GM21619 (cell line): ENCODE results near the gene RPE65.
"Not testable (repeated sequence)": the region's sequence is repeated elsewhere in the genome, so short reads cannot be mapped to it uniquely, and the experiment has no call there.

Experiments
- ATAC-seq: cut with Tn5 transposase; IDR thresholded peaks from one replicate; pipeline ENCODE4 v1.9.1; 2021; ENCODE audit not compliant: unreplicated experiment

RPE65 gene

DNA sequence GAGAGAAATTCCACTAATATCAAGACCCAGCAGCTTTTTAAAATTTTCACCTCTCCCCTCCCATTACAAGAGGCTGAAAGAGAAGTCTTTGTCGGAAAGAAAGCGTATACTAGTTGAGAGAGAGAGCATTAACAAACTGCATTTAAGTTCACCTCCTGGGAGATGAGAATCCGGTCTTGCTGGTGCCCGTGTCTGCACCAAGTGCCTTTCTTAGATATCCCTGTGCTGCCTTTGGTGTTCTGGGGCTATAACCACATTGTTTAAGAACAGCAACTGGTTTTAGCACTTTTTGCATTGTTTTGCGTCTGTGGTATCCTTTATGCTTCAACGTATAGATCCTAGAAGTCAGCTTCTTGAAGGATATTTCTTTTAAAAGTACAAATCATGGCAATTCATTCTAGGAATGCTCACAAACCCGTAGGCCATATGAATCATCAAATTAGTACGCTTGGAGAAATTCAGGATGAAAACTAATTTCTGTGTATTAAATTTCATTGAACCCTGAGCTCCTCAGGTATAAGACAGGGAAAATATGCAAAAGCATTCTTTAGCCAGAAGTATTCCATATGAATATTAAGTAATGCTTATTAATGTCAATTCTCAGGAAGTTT lies 3.4 kb upstream of the RPE65 start:
- ATAC-seq: no peak

DNA sequence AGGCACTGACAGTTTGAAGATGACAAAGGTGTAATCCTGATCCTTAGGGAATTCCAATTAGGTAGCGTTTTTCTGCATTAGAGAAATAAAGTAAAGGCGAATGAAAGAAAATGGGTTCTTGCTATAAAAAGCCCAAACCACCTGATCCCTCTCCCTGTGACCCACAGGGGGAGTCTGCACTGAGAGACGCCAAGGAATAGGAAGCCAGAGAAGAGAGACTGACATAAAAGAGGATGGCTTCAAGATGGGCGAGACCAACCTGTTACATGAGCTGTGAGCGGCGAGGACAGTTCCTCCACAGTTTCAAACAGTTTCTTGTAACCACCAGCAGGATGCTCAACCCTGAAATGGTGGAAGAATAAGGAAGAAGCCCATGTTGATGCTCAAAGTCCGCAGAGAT lies 1.4 kb downstream of the RPE65 start:
- no peak for ATAC-seq

DNA sequence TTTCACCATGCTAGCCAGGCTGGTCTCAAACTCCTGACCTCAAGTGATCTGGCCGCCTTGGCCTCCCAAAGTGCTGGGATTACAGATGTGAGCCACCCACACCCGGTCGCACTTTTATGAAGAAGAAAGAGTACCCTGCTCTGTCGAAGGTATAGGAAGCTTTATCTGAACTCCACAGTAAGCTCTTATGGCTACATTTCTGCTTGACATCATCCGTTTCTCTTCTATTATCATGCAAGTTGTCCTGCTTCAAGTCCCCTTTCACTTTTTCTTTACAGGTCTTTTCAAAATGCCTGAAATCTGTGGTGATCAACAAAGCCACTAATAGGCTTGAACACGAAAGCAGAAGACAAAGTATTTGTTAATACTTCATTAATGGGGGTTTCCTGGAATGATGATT lies 4.0 kb downstream of the RPE65 start:
- ATAC-seq: no peak

DNA sequence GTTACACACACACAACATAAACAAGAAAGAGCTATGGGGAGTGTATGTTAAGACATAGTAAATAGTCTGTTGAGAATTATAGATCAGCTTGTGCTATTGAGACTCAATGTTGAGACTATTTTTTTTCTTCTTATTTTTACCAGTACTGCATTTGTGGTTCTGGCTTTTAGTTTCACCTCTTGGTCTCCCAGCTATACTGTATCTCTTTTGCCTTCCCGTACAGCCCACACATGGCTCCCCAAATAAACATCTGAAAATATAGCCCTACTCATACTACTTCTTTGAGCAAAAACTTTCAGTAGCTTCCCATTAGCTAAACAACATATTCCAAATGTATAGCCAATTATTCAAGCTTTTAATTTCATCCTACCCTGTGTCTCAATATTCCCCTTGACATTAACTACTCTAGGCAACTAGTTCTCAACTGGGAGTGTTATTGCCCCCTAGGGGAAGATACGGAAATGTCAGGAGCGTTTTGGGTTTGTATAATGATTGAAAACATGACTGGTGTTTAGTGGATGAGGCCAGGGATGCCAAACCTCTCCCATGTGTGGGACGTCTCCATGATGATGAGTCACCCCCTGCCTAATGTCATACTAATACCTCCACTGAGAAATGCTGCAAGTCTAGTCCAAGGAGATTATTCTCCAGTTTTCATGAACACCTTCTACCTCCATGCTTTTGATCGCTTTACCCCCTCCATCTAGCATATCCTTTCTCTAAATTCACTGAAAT lies 6.8 kb downstream of the RPE65 start:
- ATAC-seq: peak; percentile 90

DNA sequence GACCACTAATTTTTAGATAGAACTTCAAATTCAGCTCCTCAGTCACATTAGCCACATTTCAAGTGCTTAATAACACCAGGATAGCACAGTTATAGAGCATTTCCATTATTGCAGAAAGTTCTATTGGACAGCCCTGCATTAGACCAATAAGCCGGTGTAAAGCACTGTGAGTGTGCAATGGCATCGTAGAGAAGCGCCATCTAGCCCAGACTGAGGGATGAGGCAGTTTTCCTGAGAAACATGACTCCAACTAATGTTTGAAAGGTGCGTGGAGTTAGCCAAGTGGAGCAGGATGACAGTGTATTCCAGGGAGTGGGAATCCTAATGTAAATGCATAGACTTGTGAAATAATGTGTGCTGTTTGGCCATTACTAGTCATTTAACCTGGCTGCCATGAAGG lies 7.7 kb downstream of the RPE65 start:
- no peak for ATAC-seq

DNA sequence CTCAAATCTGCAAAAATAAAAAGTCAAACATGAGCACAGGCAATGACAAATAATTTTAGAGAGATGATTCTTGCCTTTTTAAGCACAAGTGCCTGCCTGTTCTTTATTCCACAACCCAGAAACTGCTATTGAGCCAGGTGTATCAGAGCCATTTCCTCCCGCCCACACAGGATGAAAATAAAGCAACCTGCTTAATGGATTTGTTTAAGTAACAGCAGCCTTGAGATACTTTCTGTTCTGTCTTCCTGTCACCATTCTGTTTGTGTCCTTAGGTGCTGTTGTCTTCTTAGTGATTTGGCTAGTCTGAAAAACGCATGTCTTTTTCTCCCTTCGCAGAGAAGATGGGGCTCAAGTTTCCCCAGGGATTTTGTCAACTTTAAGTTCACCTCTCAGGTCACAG lies 11.4 kb downstream of the RPE65 start:
- no peak for ATAC-seq

DNA sequence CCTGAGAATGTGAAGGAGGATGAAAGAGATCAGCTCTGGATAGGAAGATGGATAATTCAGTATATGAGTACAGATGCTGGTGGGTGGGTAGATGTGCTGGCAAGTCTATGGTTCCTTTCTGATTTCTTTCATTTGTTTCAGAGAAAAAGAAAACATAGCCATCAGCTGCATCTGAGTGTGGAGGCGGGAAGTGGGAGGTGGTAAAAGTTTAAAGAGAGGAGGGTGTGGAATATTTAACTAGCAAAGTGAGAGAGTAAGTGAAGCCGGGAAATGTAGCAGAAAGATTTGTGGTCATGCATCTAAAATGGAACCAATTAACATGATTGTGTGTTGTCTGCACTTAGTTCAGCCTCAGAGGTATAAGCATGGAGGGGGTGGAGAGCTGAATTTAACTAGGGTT lies 16.4 kb downstream of the RPE65 start:
- no peak for ATAC-seq

DNA sequence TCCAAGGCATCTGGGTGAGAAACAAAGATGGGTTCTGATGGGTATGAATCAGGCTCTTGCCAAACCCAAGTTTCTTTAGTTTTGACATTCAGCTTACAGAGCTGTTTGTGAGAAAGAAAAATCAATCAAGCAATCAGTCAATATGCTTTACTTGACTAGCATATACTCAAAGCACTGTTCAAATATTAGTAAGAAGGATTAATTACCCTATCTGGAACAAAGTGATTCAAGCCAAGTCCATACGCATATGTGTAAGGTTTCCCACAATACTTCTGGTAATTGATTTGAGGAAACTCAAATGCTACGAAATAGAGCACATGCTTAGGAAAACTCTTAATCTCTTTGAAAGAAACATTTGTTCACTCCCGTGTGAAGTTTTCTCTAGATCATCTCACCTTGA lies 18.7 kb downstream of the RPE65 start:
- no peak for ATAC-seq

DNA sequence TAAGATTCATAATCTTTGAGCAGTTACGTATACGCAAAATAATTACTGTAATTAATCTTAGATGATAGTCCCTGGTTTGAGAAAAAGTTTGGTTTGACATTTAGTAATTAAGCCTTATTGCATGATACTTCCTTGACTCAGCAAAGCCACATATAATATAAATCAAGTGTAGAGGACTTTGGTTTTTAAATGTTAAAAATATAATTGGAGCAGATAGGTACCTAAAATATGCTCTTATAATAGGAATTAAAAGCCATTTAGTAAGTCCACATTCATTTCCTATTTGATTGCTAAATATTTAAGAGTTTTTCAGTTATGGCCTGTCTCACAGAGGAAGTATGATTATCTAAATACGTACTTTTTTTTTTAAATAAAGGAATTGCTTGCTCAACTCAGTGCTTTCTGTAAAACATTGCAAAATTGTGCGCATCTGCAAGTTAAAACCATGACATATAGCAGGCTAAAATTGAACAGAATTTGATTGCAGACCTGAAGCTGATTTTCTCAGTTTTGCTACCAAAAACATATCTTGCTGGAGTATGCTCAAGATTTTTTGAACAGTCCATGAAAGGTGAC lies 20.4 kb downstream of the RPE65 start:
- ATAC-seq: no peak

DNA sequence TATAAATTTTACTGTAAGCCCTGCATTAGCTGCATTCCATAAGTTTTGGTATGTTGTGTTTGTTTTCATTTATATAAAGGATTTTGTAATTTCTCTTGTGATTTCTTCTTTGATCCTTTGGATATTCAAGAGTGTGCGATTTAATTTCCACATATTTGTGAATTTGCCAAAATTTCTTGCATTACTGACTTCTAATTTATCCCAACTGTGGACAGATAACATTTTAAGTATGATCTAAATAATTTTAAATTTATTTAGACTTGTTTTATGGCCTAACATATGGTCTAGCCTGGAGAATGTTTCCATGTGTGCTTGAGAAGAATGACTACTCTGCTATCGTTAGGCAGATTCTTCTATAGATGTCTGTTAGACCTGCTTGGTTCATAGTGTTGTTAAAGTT lies 23.2 kb downstream of the RPE65 start:
- ATAC-seq: no peak

DNA sequence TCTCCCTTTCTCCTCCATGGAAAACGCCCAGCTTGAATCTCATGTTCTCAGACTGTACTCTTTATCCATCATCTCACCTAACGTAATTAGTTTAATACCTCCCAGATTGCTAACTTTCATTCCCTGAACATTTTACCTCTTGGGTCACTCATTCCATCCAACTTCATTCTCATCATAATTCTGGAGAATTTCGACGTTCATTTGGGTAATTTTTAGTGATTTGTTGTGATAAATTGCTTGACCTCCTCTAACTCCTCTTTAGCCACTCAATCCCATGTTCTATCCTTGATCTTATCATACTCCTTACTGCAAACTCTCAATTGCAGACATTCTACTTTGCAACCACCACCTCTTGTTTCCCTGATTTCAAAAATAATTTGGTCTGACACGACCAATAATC lies 28.4 kb downstream of the RPE65 start:
- no peak for ATAC-seq

DNA sequence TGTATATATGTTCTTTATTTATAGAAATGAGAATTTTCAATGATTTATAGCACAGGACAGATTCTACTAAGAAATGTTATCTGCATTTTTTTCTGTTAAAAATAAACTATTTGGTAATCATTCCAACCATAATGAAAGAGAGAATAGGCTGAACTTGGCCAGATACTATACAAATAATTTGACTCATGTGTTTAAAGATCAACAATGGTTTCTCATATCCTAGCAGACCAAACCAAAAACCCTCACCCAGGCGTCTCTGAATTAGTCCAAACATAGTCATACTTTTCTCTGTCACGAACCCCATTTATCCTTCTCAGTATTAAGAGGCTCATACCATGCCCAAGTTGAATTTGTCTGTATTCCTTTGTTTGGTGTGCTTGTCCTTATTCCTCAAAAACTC lies 40.3 kb downstream of the RPE65 start:
- ATAC-seq: no peak

DNA sequence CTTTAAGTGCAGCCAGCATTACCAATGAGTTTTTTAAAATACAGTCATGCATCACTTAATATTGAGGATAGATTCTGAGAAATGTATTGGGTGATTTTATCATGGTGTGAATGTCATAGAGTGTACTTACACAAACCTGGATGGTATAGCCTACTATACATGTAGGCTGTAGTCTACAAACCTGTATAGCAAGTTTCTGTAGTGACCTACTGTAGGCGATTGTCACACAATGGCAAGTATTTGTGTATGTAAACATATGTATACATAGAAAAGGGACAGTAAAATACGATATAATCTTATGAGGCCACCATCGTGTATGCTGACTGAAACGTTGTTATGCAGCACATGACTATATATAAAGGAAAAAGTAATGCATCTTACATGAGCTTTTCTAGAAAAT lies 48.2 kb downstream of the RPE65 start:
- no peak for ATAC-seq

DNA sequence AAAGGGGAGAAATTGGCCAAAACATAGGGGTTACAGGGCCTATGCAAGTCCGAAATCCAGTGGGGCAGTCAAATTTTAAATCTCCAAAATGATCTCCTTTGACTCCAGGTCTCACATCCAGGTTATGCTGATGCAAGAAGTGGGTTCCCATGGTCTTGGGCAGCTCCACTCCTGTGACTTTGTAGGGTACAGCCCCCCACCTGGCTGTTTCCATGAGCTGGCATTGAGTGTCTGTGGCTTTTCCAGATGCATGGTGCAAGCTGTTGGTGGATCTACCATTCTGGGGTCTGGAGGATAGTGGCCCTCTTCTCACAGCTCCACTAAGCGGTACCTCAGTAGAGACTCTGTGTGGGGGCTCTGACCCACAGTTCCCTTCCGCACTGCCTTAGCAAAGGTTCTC lies 54.2 kb downstream of the RPE65 start:
- not testable (repeated sequence) for ATAC-seq

DNA sequence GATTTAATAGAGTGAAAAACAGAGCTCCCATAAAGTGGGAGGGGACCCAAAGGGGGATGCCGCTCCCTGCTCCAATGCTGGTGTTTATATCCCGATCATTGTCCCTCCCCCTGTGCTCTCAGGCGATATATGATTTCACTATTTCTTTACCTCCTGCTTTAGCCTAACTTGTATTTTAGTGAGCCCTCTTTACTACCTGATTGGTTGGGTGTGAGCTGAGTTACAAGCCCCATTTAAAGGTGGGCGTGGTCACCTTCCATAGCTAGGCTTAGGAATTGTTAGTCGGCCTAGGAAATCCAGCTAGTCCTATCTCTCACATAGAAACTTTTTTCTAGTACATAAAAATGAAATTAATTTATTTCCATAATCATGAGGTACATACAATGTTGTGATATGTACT lies 57.3 kb downstream of the RPE65 start:
- not testable (repeated sequence) for ATAC-seq

DNA sequence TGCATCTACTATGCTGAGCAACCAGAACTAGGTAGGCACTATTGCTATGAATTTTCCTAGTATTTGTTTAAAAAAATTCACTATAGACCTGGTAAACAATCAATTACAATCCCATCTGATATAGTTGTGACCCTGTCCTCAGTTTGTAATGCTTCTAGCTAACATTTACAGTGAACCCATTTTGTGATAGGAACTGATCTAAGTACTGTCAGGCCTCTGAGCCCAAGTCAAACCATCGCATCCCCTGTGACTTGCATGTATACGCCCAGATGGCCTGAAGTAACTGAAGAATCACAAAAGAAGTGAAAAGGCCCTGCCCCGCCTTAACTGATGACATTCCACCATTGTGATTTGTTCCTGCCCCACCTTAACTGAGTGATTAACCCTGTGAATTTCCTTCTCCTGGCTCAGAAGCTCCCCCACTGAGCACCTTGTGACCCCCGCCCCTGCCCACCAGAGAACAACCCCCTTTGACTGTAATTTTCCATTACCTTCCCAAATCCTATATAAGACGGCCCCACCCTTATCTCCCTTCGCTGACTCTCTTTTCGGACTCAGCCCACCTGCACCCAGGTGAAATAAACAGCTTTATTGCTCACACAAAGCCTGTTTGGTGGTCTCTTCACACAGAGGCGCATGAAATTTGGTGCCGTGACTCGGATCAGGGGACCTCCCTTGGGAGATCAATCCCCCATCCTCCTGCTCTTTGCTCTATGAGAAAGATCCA lies 63.8 kb downstream of the RPE65 start:
- not testable (repeated sequence) for ATAC-seq

DNA sequence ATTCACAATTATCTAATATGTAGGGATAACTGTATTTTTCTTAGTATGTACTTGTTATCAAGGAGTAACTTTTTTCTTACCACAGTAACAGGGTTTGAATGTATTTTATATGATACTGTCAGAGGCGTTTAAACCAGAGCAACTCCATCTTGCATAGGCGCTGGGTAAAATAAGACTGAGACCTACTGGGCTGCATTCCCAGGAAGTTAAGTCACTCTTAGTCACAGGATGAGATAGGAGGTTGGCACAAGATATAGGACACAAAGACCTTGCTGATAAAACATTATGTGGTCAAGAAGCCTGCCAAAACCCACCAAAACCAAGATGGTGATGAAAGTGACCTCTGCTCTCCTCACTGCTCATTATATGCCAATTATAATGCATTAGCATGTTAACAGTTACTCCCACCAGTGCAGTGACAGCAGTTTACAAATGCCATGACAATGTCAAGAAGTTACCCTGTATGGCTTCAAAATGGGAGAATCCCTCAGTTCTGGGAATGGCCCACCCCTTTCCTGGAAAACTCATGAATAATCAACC lies 64.8 kb downstream of the RPE65 start:
- no peak for ATAC-seq

DNA sequence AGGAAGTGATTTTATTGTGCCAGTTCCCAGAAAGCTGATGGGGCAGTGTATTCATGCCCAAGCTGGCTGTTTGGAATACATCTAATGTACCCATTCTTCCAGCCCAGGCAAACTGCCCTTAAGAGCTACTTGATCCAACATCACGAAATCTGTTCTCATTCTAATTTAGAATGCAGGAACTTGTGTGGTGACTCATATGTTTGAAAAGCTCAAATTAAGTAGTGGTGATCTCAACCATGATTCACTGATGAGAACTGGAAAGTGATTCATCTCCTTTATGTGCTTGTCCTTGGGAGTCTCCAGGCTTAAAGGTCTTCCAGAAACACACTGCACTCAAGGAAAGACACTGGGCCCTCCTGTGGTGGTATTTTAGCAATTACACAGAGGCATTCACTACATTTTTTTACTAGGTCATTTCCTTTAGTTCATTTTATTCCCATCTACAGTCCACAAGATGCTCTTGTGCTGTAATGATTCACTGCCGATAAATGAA lies 65.4 kb downstream of the RPE65 start:
- no peak for ATAC-seq

DNA sequence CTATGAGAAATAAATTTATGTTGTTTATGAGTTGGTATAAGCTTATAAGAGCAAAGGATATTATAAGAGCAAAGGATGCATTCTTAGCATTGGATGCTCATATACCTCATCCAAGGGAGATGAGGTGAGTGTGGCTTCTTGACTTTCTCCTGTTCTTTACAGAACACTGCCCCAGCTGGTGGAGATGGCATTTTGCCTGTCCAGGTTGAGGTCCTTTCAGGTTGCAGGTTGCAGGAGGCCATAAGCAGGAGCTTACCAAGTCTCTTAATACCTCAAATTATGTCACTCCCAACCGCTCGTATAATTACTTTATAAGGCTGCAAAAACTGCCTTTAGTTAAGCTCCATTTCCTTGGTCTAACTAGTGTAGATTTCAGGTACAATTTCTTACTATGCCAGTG lies 66.7 kb downstream of the RPE65 start:
- ATAC-seq: no peak

DNA sequence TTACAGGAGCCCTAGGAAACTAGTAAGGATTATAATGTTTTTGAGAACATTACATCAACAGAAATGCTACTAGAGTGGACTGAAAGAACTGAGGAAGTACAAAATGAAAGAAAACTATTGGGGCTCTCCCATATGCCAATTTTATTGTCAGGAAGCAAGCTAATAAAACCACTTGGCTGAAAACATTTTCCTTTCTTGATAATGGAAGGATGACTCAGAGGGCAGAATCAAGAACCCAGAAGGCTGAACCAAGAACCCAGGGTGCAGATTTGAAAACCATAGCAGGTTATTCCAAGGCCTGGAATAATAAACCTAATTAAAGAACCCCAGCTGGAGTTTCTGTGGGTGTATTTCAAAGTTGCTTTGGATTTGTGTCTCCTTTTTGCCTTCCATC lies 70.7 kb downstream of the RPE65 start:
- ATAC-seq: no peak
